Suprapubic skin (tissue), 3 donors: ENCODE data around the gene C3orf52.

Source experiments
- EP300 ChIP-seq: sonication (generic); formaldehyde crosslinking; IDR thresholded peaks from one replicate; pipeline ENCODE4 v1.6.1; 2017; ENCODE audit warnings: antibody characterized with exemption
- POLR2A ChIP-seq, 2 donors: fragments of 450-650 bp; IDR thresholded peaks; one replicate each; pipeline ENCODE4 v1.6.1; 2017; ENCODE audit warnings: antibody characterized with exemption in 2 of 2, mild to moderate bottlenecking in 2 of 2, moderate library complexity in 2 of 2
- TF ChIP-seq, protein P1 (sequence below), 2 donors: fragments of 200-600 bp in 1 of 2; fragments of 450-650 bp in 1 of 2; sonication (generic) in 1 of 2; IDR thresholded peaks; one replicate each; pipeline ENCODE4 v1.5.1; 2016 to 2019; ENCODE audit warnings: antibody characterized with exemption in 2 of 2, mild to moderate bottlenecking in 1 of 2, moderate library complexity in 1 of 2

DNA sequence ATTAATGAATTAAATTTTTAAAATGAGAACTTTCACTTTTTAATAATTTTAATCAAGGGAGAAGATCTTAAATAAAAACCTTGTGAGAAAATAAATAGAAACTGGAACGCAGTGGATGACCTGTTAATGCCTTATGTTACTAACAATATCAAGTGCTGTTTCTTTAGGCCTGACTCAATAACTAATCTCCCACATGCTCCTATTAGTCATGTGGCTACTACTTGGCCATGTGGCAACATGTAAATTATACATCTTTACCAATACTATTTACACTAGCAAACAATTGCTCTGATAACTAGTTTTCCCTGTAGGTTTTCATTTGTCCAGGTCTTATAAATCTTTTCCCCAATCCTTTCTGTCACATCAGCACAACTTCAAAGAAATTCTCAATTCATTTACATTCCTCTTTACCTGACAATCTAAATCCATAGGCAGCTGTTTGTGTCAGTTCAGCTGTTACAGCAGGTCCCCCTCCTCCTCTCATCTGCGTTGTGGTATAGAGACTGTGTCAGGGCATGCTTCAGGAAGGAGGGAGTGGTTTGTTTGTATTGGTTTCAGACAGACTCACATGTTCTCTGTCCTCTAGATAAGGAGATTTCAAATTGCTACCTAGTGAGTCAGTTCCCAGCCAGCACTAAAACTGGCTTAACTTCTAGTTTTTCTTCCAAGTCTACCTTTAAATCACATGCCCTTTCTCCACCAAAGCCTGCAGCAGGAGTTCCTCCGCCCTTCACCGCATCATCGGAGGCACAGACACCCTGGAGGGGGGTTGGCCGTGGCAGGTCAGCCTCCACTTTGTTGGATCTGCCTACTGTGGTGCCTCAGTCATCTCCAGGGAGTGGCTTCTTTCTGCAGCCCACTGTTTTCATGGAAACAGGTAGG, 11.3 kb upstream of the C3orf52 start:
- TF ChIP-seq POLR2A (IDR thresholded peaks at IDR 0.05) (no peak), EP300 (no peak)
- TF ChIP-seq, protein P1, sequence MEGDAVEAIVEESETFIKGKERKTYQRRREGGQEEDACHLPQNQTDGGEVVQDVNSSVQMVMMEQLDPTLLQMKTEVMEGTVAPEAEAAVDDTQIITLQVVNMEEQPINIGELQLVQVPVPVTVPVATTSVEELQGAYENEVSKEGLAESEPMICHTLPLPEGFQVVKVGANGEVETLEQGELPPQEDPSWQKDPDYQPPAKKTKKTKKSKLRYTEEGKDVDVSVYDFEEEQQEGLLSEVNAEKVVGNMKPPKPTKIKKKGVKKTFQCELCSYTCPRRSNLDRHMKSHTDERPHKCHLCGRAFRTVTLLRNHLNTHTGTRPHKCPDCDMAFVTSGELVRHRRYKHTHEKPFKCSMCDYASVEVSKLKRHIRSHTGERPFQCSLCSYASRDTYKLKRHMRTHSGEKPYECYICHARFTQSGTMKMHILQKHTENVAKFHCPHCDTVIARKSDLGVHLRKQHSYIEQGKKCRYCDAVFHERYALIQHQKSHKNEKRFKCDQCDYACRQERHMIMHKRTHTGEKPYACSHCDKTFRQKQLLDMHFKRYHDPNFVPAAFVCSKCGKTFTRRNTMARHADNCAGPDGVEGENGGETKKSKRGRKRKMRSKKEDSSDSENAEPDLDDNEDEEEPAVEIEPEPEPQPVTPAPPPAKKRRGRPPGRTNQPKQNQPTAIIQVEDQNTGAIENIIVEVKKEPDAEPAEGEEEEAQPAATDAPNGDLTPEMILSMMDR (IDR thresholded peaks at IDR 0.05) = no peak
